ENCODE data around the gene CCL22.

Gene CCL22

DNA sequence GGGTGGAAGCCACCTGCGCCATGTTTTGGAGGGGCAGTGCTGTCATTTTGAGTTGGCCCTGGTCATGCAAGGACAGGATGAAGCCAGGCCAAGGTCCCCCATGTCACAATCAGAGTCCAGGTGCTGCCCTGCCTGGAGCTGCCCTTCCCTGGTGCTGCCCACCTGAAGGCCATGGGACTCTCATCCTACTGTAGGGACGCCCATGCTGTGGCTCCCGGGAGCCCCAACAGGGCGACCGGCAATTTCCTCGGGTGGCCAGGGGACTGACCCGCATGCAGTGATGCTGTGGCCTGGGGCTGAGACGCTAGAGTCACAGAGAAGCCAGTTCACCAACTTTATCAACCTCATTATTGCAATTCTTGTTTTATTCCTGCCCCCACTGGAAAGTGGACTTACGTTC is 54.0 kb downstream of the CCL22 start:
- no peaks in the 10 kb centered on the region for H3K36me3 ChIP-seq
- peaks cover 2% of the 10 kb centered on the region; the same call in 1 of the 2 replicates for H3K9me3 ChIP-seq
- no peak for DNase-seq
- H3K4me1 ChIP-seq, result peaks cover 11% of the 10 kb centered on the region
- H3K27me3 ChIP-seq, result no peaks in the 10 kb centered on the region
- TF ChIP-seq, protein P1, sequence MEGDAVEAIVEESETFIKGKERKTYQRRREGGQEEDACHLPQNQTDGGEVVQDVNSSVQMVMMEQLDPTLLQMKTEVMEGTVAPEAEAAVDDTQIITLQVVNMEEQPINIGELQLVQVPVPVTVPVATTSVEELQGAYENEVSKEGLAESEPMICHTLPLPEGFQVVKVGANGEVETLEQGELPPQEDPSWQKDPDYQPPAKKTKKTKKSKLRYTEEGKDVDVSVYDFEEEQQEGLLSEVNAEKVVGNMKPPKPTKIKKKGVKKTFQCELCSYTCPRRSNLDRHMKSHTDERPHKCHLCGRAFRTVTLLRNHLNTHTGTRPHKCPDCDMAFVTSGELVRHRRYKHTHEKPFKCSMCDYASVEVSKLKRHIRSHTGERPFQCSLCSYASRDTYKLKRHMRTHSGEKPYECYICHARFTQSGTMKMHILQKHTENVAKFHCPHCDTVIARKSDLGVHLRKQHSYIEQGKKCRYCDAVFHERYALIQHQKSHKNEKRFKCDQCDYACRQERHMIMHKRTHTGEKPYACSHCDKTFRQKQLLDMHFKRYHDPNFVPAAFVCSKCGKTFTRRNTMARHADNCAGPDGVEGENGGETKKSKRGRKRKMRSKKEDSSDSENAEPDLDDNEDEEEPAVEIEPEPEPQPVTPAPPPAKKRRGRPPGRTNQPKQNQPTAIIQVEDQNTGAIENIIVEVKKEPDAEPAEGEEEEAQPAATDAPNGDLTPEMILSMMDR (IDR thresholded peaks at IDR 0.05; ENCODE audit: low read depth, low read length), result no peak
- H3K4me3 ChIP-seq (ENCODE audit: low read depth, low read length), result no peak overlapping the region

- H3K4me1 ChIP-seq, result peaks cover 16% of the 10 kb centered on the region
- DNase-seq, result no peak
- TF ChIP-seq, protein P1 (IDR thresholded peaks at IDR 0.05; ENCODE audit: low read depth, low read length), result no peak
These were observed 54.7 kb downstream of the CCL22 start for GRCh38 chr16:57413301-57413730.

GRCh38 chr16:57413733-57414132 is 55.1 kb downstream of the CCL22 start:
- Histone ChIP-seq H3K36me3 (no peaks in the 10 kb centered on the region), H3K4me1 (peaks cover 18% of the 10 kb centered on the region), H3K27me3 (no peaks in the 10 kb centered on the region), H3K9me3 (no peaks in the 10 kb centered on the region), H3K4me3 (ENCODE audit: low read depth, low read length) (no peak overlapping the region)
- TF ChIP-seq, protein P1 (IDR thresholded peaks at IDR 0.05; ENCODE audit: low read depth, low read length), result no peak
- DNase-seq, result no peak

More at GRCh38 chr16:57413301-57413730, 54.7 kb downstream of the CCL22 start:
- Histone ChIP-seq H3K27me3 (no peaks in the 10 kb centered on the region), H3K4me3 (ENCODE audit: low read depth, low read length) (no peak overlapping the region), H3K36me3 (no peaks in the 10 kb centered on the region), H3K9me3 (no peaks in the 10 kb centered on the region)
